Stimulated activated CD8-positive, alpha-beta memory T cell treated with anti-CD3 and anti-CD28 coated beads, Interleukin-7, amount 100 ng/mL, for 4 hours (primary cell): ENCODE results near the gene TEDC1.
"Not testable (repeated sequence)": the region's sequence is repeated elsewhere in the genome, so short reads cannot be mapped to it uniquely, and the experiment has no call there.

Source experiments
- DNase-seq, 2 donors: peaks; one replicate each; pipeline ENCODE4 v3.0.0-alpha.2; 2020; ENCODE audit warnings: low read depth in 2 of 2

The TEDC1 gene

GRCh38 chr14:105537580-105538474 lies 46.8 kb downstream of the TEDC1 start:
- DNase-seq = peak; percentile 34 to 47

GRCh38 chr14:105538481-105539049 lies 47.5 kb downstream of the TEDC1 start:
- no peak for DNase-seq

GRCh38 chr14:105540811-105541210 lies 49.8 kb downstream of the TEDC1 start:
- no peak for DNase-seq

- no peak for DNase-seq
Measured at GRCh38 chr14:105541218-105541875, 50.3 kb downstream of the TEDC1 start.

- DNase-seq = not testable (repeated sequence)
Measured at GRCh38 chr14:105545676-105546075, 54.6 kb downstream of the TEDC1 start.

GRCh38 chr14:105546410-105546809 lies 55.4 kb downstream of the TEDC1 start:
- DNase-seq = not testable (repeated sequence)

- DNase-seq = not testable (repeated sequence)
Measured at GRCh38 chr14:105547072-105547471, 56.0 kb downstream of the TEDC1 start.

GRCh38 chr14:105547741-105548169 lies 56.7 kb downstream of the TEDC1 start:
- DNase-seq = no peak
